ENCODE results near the gene COL6A2.

COL6A2 gene

DNA sequence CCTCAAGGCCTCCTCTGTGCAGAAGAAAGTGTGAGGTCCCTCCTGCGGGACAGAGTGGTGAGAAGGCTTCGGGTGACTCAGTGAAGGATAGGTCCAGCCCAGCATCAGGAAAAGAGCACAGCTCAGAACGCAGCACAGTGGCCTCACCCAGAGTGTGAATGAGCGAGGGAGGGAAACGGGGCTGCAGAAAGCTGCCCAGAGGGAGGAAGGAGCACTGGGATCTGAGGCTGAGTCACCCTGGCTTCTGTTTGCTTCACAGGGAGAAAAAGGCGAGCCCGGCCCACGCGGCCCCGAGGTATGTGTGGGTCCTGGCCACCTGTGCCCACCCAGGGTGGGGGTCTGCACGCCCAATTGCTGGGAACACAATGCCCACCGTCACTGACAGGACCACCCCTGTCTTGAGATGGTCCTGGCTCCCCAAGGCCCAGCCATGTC lies 24.3 kb downstream of the COL6A2 start:
- no peak overlapping the region for H3K27ac ChIP-seq
- no peak for DNase-seq (ENCODE audit: low read depth, low spot score)

DNA sequence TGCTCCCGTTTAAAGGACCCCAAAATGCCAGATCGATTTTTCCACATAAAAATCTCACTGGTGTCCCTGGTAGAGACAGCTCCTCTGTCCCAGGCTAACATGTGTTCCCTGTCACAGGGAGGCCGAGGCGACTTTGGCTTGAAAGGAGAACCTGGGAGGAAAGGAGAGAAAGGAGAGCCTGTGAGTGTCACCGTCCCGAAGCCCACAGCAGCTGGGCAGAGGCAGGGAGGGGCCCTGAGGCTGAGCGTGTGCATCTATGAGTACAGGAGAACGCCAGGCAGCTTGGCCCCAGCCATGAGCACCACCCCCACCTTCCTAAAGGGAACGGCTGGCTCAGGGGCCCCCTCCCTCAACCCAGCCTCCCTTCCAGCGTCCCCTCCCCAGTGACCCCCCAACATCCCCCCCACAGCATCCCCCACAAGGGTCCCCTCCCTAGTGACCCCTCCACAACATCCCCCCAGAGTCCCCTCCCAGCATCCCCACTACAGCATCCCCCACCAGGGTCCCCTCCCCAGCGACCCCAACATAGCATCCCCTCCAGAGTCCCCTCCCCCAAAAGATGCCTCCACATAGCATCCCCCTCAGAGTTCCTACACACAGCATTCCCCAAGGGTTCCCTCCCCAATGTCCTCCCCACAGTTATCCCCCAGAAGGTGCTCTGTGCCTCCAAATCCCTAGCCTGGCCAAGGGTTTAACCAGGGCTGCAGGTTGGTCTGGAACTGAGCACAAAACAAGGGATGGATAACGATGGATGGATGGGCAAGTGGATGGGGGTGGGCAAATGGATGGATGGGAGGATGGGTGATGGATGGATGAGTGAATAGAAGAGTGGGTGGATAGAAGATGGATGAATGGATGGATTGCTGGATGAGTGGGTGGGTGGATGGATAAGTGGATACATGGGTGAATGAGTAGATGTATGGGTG lies 25.1 kb downstream of the COL6A2 start:
- DNase-seq (ENCODE audit: low read depth, low spot score) = no peak
- no peak overlapping the region for H3K27ac ChIP-seq

DNA sequence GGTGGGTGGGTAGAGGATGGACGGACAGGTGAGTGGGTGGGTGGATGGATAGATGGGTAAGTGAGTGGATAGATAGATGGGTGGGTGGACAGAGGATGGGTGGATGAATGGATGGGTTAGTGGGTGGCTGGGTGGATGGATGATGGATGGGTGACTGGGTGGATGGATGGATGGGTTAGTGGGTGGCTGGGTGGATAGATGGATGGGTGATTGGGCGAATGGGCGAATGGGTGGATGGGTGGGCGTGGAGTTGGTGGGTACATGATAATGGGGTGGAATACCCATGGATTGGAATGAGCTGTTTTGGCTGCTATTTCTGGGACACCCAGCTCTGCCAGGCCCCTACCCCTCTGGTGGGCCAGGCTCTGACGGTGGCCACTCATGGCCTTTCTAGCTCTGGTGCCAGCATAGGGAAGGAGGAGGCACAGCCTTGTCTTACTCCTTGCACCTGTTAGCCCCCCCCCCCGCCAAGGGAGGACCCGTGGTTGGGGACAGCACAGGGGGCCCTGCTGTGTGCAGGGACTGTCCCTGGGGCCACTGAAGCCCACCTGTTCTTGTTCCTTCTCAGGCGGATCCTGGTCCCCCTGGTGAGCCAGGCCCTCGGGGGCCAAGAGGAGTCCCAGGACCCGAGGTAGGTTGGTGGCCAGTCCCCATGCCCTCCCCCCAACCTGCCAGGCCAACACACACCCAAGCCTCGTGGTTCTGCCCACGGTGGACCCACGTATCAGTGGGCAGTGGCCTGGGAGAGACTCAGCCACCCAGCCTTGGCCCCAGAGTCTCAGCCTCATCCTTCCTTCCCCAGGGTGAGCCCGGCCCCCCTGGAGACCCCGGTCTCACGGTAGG lies 26.4 kb downstream of the COL6A2 start:
- DNase-seq (ENCODE audit: low read depth, low spot score) = no peak
- H3K27ac ChIP-seq = no peak overlapping the region

DNA sequence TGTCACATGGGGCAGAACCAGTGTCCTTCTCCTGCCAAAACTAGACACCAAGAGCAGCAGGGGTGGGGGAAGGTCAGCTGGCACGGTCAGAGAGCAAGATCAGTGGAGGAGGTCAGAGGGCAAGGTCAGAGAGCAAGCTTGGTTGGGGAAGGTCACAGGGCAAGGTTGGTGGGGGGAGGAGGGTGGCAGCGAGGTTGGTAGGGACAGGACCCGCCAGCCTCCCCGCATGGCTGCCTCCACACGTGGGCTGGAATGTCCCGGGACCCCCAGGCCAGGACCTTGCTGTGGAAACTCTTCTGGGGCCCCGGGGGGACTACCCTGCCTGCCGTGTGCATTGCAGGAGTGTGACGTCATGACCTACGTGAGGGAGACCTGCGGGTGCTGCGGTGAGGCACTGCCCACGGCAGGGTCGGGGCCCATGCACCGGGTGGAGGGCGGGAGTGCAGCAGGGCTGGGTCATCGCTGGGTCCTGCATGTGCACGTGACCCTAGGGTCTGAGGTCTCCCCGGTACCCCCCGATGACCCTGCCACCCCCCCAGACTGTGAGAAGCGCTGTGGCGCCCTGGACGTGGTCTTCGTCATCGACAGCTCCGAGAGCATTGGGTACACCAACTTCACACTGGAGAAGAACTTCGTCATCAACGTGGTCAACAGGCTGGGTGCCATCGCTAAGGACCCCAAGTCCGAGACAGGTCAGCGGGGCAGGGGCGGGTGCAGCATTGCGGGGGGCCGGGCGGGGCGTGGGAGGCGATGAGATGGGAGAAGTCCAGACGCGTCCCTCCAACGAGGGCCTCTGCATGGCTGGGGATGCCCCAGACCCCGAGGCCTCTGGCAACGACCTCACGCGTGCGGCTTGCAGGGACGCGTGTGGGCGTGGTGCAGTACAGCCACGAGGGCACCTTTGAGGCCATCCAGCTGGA lies 27.3 kb downstream of the COL6A2 start:
- H3K27ac ChIP-seq = no peak overlapping the region
- no peak for DNase-seq (ENCODE audit: low read depth, low spot score)

DNA sequence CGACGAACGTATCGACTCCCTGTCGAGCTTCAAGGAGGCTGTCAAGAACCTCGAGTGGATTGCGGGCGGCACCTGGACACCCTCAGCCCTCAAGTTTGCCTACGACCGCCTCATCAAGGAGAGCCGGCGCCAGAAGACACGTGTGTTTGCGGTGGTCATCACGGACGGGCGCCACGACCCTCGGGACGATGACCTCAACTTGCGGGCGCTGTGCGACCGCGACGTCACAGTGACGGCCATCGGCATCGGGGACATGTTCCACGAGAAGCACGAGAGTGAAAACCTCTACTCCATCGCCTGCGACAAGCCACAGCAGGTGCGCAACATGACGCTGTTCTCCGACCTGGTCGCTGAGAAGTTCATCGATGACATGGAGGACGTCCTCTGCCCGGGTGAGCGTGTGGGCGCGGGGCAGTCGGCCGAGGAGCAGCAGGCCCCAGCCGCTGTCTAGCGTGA lies 28.0 kb downstream of the COL6A2 start:
- no peak for DNase-seq (ENCODE audit: low read depth, low spot score)
- H3K27ac ChIP-seq = no peak overlapping the region

DNA sequence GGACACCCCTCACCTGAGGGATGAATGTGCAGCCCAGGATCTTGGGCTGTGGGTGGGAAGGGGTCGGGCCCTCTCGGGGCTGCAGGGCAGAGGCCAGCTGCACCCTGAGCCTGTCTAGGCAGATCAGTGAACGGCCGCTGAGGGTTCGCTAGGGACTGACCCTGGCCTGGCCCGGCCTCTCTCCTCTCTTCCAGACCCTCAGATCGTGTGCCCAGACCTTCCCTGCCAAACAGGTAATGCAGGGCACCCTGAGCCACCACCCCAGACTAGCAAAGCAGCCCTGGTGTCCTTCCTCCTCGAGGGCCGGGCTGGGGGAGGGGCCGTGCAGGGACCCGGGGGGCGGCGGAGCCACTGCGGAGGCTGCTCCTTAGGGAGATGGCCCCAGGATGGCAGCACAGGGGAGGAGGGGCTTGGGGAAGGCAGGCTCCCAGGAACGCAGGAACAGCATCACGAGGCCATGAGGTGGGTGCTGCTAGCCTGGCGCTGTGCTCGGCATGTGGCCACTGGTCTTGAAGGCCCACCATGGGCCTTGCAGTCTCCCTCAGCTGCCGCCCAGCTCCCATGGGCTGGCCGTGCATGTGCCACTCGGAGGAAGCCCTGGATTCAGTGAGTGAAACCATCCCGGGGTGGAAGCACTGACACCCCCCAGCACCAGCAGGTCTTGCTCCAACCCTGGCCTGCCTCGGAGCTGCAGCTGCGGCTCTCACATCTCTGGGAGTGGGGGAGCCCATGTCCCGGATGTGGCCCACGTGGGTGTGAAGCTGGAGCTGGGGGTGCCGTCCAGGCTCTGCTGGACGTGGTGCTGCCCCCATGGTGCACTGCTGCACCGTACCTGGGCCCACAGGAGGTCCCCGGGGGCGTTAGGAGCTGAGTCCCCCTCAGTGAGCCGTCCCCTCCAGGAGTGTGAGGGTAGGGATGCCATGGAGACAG lies 28.7 kb downstream of the COL6A2 start:
- DNase-seq (ENCODE audit: low read depth, low spot score) = no peak

DNA sequence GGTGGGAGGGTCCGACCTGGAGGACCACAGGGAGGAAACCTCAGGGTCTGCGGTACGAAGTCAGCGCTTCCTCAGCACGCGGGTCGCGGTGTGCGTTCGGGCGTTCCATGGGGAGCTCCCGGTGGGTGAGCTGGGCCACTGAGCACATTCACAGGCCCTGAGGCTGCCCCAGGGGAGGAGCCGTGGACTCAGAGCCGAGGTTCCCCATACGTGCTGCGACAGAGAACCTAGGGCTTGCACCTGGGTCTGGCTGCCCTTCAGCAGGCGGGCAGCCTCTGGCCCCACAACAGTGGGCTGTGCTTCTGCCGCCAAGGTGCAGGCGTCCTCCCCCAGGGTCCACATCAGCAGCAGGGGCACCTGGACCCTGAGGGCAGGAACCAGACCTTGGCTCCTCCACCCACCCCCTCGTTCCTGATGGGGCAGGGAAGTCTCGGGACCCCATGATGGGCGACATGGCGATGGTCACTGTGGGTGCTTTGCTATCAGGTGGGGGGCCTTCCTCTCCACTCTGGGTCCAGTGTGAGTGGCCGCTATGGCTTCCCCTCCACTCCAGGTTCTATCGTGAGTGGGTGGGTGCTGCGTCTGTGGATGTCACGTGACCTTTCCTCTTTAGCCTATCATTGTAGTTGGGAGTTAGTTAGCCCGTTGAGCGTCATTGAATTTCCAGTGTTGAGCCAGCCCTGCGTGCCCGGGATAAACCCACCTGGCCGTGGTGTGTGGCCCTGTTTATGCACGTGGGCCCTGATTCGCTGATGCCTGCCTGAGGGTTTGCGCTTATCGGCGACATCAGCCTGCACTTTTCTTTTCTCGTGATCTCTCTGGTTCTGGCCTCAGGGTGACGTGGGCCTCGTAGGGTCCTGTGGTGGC lies 29.6 kb downstream of the COL6A2 start:
- DNase-seq (ENCODE audit: low read depth, low spot score) = no peak
- no peak overlapping the region for H3K27ac ChIP-seq

More for the DNA sequence above, 28.7 kb downstream of the COL6A2 start:
- H3K27ac ChIP-seq = no peak overlapping the region

DNA sequence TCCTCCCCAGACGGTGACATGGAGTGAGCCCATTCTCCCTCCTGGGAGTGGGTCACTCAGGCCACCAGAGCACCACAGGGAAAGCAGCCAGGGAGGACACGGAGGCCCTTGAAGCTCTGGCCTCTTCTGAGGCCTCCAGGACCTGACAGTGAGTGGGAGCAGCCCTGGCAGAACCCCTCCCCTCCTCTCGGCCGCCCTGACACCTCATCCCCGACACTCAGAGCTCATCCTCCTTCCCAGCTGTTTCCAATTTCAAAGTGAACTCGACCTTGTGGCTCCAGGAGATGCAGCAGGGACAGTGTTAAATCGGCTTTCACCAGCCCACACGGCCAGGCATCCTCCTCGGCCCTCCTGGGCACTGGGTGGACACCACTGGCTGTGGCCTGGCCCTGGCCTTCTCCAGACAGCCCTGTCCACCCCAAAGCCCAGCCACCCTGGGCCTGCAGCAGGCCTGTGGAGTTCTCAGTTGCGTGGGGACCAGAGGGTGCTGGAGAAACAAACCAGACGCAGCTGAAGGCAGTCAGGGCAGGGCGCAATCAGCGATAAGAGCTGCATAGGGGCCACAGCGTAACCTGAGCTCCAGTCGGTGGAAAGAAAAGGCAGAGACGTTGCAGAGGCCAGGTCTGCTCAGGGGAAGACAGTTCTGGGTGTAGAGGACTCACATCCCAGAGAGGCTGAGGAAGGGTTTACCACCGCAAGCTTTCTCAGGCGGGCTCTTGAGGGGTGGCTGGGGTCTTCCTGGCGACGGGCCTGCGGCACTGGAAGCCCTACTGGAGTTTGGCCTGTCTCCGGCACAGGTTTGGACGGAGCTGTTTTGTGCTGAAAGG lies 30.4 kb downstream of the COL6A2 start:
- no peak for DNase-seq (ENCODE audit: low read depth, low spot score)
- no peak overlapping the region for H3K27ac ChIP-seq

DNA sequence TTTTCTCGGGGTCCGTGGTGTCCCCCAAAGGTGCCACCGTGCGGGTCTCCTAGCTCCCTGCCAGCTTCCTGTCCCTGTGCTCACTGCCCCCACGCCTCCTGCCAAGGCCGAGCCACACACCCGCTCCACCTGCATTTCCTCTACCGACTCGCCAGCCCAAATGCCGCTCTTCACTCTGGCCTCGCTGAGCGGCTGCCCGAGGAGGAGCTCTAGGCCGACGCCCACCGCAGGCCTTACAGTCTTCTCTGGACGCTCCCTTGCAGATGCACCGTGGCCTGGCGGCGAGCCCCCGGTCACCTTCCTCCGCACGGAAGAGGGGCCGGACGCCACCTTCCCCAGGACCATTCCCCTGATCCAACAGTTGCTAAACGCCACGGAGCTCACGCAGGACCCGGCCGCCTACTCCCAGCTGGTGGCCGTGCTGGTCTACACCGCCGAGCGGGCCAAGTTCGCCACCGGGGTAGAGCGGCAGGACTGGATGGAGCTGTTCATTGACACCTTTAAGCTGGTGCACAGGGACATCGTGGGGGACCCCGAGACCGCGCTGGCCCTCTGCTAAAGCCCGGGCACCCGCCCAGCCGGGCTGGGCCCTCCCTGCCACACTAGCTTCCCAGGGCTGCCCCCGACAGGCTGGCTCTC lies 31.1 kb downstream of the COL6A2 start:
- no peak overlapping the region for H3K27ac ChIP-seq
- DNase-seq (ENCODE audit: low read depth, low spot score) = no peak

DNA sequence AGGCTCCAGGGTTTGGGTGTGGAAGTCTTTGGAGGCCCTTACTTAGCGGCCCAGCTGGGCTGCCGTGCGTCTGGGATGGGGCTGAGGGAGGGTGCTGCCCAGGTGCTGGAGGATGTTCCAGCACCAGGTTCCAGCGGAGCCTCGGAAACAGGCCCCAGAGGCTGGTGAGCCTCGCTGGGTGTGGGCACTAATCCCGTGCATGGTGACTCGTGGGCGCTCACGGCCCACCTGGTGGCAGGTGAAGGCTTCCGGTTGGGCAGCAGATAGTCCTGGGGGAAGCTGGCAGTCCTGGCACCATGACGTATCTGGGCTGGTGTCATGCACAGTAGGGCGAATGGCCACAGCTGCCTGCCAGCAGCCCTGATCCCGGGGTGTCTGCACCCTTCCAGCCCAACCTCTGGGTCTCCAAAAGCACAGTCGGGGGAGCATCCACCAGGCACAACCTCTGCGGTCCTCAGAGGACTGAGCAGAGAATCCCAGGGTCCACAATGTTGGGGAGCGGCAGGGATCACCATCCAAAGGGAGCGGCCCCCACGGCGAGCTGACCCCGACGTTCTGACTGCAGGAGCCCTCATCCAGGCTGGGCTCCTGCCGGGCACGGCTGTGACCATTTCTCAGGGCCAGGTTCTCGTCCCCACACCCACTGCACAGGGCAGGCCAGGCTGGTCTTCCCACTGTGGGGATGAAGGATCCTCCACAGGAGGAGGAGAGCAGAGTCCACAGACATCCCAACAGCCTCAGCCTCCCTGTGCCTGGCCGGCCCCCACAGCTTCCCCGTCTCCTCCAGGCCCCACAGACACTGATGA lies 32.1 kb downstream of the COL6A2 start:
- H3K27ac ChIP-seq = no peak overlapping the region
- DNase-seq (ENCODE audit: low read depth, low spot score) = no peak

DNA sequence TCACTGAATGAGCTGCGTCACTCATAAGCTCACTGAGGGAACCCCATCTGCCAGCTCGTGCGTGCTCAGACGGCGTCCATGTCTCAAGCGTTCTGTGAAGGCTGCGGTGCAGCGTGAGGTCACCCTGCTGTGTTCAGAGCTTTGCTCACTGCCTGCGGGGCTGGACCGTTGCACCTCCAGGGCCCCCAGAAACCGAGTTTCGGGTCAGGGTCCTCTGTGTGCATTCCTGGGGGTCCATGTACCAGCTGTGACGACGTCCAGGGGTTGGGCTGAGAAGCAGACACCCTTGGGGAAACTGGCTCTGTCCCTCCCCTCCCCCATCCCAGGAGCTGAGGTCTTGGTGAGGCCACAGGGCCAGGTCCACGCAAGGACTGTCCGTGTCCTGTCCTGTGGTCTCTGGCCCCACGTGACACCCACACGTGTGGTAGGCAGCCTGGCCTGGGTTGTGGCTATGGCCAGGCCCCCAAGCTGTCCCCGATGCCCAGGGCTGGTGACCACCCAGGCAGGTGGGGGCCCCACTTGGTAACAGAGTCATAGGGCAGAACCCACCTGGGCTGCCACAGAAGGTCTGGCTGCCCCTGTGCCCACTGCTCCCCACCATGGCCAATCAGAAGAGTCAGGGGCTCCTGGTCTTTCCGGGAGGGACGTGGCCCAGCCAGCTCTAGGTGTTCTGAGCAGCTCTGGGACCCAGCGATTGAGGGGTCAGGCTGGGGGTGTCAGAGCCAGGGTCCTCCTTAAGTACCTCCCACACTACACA lies 33.1 kb downstream of the COL6A2 start:
- no peak for DNase-seq (ENCODE audit: low read depth, low spot score)
- no peak overlapping the region for H3K27ac ChIP-seq

DNA sequence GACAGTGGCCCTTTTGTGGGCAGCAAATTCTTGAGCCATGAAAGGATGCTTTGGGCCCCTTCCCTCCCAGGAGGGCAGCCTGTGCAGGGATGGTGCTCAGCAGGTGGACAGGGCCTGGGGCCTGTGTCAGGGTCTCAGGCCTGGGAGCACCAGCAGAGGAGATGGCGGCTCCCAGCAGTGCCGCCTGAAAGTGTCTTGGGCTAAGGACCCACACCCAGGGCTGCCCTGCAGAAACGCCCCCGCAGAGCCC lies 33.6 kb downstream of the COL6A2 start:
- no peak overlapping the region for H3K27ac ChIP-seq
- DNase-seq (ENCODE audit: low read depth, low spot score) = no peak

DNA sequence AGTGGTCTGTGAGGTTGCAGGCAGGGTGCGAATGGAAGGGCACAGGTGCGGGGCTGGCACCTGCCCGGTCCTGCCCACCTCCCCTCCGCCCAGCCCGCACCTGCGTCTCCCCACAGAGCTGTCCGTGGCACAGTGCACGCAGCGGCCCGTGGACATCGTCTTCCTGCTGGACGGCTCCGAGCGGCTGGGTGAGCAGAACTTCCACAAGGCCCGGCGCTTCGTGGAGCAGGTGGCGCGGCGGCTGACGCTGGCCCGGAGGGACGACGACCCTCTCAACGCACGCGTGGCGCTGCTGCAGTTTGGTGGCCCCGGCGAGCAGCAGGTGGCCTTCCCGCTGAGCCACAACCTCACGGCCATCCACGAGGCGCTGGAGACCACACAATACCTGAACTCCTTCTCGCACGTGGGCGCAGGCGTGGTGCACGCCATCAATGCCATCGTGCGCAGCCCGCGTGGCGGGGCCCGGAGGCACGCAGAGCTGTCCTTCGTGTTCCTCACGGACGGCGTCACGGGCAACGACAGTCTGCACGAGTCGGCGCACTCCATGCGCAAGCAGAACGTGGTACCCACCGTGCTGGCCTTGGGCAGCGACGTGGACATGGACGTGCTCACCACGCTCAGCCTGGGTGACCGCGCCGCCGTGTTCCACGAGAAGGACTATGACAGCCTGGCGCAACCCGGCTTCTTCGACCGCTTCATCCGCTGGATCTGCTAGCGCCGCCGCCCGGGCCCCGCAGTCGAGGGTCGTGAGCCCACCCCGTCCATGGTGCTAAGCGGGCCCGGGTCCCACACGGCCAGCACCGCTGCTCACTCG lies 34.1 kb downstream of the COL6A2 start:
- DNase-seq (ENCODE audit: low read depth, low spot score) = no peak
- H3K27ac ChIP-seq = no peak overlapping the region

DNA sequence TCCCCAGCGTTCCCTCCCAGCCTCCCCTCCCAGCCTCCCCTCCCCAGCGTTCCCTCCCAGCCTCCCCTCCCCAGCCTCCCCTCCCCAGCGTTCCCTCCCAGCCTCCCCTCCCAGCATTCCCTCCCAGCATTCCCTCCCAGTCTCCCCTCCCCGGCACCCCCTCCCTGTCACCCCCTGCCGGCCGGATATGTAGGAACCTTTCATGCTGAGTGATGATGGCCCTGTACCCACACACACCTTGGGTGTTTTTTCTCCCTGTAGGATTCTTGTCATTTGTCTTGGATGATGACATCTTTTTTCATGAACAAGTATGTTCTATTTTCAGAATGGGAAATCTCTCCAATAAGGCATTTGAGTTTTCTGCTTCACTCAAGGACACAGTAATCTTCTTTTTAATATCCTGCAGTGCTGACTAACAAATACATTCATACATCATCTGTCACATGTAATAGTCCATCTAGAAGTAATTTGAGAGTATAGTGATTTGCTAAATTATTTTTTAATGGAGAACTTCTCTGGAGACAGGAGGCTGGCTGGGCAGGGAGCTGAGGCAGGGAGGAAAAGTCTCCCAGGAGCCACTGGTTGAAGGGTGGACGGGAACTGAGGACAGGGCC lies 38.0 kb downstream of the COL6A2 start:
- DNase-seq (ENCODE audit: low read depth, low spot score) = no peak
- no peak overlapping the region for H3K27ac ChIP-seq
